ENCODE data around the gene FMNL3.

FMNL3 gene

DNA sequence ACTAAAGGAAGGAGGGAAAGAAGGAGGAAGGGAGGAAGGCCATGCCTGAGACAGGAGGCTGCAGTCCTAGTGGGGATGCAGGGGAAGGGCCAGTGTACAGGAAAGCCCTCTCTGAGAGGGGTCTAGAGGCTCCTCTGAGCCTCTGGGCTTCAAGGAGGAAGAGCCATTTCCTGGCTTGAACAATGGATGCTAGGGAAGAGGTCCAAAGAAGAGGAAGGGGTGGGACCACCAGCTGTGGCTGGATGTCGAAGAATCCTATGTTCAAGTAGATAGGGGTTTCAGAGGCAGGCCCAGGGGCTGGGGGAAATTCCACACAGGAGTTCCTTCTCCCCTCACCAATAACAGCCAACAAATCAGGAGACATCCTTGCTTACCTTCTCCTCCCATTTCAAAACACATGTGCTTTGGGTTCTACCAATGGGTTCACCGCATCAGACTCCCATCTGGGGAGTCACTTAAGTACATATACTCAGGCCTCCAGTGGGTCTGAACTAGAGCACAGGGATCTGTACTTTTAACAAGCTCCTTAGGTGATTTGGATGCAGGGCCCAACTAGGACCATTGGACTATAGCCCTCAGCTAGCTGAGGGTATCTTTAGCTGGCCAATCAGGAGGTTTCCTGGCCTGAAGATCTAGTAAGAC is 51.5 kb downstream of the FMNL3 start:
- DNase-seq (ENCODE audit: low read depth in 3 of 3, low spot score in 1 of 3): no peak

DNA sequence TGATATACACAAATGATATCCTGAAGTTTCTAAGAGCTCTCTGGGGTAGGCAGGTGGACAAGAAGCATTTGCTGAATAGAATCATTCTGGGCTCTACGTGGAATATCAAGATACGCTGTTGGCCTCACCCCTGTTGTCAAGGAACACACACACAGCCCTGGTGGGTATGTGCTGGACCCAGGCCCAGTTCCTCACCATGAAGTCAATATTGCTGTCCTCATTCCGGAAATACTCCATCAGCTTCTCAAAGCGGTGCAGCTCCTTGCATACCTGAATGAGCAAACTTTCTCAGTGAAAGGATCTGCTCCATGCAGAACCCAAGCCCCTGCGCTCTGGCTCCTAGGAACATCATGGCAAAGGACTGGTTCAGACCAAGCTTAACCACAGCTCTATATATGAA is 52.5 kb downstream of the FMNL3 start:
- DNase-seq (ENCODE audit: low read depth in 3 of 3, low spot score in 1 of 3): no peak

DNA sequence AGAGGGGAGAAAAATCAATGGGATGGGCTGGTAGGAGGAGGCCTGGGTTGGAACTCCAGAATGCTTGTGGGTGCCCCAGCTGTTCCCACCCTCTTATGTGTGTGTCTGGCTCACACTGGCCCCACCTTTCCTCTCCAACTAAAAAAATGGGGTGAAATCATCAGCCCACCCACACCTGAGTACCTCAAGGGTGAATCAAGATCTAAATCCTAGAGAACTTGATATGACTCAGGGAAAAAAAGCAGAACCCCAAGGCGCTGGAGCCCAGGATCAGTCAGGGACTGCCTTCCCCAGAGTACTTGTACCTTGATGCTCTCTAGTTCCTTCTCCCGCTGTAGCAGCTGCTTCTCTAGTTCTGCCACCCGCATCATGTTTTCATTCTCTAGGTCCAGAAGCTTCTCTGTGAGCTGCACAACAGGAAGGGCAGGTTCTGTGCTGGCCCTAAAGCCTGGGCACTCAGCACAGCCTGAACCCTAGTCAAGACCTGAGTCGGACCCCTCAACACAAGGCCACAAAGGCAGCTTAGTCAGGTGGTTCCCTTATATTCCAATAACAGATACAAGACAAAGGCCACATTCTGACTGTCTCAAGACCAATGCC is 54.2 kb downstream of the FMNL3 start:
- DNase-seq (ENCODE audit: low read depth in 3 of 3, low spot score in 1 of 3): no peak

DNA sequence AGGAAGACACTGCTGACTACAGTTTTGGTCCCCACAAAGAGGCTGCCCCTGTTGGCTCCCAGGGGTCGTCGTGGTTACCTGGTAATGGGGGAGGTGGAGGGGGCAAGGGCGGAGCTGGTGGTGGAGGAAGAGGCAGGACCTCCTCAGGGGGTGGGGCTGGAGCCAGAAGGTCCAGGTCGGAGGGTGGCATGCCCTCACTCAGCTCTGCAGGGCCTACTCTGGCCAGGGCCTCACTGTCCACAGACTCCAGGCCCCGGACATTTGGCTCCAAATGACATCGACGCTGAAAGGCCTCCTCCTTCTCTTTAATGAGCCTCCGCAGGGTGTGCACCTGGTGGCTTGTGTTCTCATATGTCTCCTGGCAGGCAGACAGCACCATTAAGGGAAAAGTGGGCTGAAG is 55.4 kb downstream of the FMNL3 start:
- no peak for DNase-seq (ENCODE audit: low read depth in 3 of 3, low spot score in 1 of 3)

DNA sequence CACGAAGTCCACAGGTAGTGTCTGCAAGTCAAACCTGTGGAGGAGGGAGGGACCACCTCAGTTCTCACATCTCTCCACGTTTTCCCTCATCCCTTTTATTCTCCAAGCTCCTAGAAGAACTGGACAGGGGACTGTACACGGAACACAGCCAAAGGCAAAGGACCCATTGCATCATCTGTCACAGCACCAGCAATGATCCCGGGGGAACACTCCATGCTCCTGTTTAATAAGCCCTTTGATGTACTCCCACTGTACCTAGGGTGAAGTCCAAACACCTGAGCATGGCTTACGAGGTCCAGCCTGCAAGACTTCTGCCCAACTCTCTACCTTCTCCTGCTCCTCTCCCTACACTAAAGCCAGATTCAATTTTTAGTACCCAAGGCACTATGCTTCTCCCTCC is 57.3 kb downstream of the FMNL3 start:
- no peak for DNase-seq (ENCODE audit: low read depth in 3 of 3, low spot score in 1 of 3)

DNA sequence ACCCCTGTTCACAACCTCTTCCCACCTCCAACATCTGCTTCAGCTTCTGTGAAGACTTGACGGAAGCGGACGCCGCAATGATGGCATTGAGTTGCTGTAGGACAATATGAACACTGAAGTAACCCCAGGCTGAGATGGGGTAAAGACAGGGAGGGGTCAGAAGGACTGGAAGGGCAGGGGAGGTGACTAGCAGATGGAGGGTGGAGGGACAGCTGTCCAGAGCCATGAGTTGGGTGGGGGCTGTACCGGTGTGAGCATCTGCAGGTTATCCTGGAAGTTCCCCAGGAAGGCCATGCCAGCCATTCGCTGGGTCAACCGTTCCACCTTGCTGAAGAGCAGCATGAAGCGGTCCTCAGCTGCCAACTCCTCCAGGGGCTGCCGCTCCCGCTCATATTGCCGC is 57.8 kb downstream of the FMNL3 start:
- no peak for DNase-seq (ENCODE audit: low read depth in 3 of 3, low spot score in 1 of 3)

DNA sequence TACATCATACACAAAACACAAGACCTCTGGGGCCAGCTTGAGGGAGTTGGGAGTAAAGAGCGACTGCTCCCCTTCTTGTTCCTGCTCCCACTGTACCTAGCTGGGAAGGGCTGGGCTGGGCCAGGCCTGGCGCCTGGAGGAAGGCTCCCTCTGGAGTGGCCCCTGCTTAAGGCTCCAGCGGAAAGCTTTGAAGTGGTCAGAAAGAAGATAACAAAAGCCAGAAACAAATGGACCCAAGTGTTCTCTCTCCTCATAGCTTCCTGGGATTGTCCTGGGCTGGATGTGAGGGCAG is 58.5 kb downstream of the FMNL3 start:
- no peak for DNase-seq (ENCODE audit: low read depth in 3 of 3, low spot score in 1 of 3)

DNA sequence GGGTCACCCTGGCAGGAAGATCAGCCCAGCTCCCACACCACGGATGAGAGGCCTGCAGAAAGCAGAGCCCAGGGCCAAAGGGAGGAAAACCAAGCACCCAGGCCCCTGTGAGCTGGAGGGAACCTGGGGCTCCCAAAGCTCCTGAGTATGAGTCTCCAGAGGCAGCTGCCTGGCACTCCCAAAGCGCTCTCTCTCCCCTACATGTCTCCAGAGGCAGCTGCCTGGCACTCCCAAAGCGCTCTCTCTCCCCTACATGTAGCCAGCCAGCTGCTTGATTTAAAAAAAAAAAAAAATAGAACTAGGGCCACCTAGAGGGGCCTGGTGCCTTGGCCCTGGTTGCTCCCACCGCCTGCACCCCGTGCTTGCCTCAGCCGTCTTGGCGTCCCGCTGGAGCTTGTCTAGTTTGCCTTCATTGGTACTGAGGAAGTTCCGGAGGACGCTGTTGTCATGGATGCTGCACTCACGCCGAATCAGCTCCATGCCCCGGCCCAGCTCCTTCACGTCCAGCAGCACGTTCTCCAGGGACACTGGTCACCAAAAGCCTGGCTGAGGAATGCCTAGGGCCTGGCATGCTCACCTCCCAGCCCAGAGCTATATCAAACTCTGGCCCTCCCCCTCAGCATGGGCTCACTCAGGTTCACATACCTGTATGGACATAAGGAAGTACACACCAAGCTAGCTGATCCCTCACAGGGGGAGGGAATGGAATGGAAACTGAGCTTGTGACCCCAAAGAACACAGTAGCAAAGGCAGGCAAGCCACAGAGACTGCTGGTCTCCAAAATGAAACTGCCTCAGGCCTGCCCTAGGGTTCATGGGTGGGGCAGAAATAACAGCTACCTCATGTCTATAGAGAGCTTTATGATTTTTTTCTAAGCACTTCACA is 59.1 kb downstream of the FMNL3 start:
- no peak for DNase-seq (ENCODE audit: low read depth in 3 of 3, low spot score in 1 of 3)

DNA sequence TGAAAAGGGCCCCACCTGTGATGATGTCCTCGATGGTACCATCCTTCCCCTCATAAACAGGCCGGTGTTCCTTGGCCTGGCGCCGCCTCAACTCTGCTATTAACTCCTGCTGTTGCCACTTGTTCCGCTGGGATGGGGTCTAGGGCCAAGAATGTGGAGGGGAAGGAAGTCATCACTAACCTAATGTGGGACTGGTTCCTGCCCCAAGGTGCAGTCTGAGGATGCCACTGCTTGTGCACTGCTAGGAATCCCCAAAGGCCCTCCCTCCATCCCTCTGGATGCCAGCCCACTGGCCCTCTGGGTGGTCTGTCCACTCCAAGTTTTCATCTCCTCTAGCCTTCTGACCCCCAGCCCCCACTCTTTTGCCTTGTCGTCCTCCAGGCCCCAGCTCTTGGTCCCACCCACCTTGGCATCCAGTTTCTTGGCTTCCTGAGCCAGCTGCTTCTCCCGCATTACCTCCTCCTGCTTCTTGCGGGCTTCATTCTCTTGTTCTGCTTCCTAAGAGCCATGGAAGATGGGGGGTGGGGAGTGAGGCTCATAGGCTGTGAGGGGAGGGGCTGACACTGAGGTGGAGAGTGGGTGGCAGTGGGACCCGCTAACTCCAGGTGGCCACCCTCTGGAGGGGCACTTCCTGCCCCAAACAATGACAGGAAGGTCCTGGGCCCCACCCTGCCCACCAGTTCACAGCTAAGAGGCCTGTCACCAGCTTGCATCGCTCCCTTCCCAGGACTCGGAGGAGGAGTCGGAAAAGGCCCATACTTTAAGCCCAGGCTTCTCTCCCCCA is 60.1 kb downstream of the FMNL3 start:
- DNase-seq (ENCODE audit: low read depth in 3 of 3, low spot score in 1 of 3): no peak

DNA sequence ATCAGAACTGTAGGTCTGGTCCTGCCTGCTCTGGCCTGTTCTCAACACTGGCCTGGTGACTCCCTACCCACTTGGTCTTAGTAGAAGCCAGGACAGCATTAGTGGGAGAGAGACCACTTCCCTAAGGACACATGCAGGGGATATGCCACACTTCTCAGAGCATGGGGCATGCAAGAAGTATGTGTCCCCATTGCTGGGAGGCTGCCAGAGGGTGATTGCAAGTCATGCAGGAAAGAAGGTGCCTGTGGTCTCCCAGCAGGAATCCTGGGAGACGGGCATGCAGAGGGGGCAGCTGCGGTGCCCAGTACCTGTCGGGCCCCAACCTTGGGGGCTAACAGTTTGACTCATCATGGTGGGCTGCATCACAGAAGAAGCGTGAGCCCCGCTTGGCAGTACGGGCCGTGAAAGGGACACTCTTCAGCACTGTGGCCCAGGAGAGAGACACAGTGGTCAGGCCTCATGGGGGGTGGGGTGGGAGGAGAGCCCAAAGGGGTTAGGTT is 60.8 kb downstream of the FMNL3 start:
- DNase-seq (ENCODE audit: low read depth in 3 of 3, low spot score in 1 of 3): no peak

DNA sequence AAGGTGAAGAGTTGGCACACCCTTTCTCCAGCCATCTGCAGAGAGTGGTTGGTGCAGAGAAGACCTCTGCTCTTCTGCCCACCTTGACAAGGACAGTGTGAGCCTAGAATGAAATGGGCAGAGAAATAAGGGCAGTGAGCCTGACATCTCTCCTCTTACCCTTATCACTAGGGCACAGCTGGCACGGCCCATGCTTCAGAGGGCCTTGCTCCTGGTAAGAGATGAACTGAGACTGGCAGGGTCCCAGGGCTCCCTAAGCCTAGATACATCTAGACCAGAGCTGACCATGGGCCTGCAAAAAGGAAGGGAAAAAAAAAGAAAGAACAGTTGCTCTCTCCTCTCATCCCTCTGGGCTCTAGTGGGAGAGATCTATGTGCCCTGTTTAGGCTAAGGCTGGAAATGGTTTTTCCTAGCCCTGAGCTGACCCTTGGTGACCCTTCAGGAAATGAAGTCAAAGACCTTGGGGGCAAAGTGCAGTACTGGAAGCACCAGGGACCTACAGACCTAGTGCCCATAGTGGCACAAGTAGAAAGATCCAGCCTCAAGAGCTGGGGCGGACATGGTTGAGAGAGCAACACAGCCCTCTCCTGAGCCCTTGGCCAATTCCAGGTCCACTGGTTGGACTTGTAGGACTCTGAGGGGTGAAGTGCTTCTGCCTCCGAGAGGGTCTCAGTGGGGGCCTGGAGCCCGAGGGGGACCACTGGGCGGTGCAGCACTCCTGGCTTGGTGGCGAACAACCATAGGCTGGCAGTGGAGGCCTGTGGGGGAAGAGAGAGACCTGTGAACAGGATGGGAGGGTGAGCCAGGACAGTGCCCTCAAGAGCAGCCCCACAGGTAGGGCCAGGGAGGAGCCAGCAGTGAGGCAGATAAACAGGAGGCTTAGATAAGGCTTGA is 61.8 kb downstream of the FMNL3 start:
- no peak for DNase-seq (ENCODE audit: low read depth in 3 of 3, low spot score in 1 of 3)

DNA sequence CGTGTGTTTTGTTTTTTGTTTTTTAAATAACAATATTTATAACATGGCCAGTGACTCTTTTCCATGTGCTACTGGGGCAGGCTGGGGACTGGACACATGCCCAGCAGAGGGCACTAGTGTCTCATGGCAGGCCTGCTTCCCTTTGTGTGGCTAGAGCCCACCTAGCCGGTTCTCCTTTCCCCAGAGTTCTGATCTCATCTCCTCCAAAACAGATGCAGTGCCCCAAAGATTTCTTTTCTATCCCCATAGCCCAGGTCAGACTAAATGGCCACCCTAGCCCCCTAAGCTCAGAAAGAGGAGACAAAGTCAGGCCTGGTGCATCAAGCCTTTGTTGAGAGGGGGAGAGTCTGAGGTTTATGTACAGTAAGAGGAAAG is 62.6 kb downstream of the FMNL3 start:
- peak; percentile 58 to 71 (median 69) for DNase-seq (ENCODE audit: low read depth in 3 of 3, low spot score in 1 of 3)

DNA sequence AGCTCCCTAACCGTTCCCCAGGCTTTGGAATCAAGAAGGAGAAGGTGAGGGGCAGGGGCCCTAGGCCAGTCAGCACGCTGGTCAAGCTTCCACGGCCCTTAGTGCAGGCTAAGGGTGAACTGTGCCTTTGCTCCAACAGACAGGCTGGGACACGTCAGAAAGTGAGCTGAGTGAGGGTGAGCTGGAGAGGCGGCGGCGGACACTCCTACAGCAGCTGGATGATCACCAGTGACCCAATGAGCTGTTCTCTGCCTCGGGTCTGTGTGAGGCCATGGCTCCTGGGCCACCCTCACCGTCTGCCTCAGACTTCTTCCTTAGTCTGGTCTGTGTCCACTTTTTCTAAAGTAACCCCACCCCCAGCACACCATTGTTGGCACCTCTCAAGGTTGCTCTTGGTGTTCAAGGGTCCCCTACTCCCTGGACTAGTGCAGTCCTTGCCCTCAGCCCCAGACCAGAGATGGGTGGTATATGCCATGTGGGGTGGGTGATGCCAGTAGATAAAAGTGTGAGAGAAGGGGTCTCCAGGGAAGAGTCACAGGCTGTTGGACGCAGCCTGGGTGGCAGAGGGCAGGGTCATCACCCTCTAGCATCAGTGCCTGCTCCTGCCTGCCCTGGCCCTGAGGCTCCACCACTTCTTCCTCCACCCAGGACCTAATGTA is 63.1 kb downstream of the FMNL3 start:
- no peak for DNase-seq (ENCODE audit: low read depth in 3 of 3, low spot score in 1 of 3)

DNA sequence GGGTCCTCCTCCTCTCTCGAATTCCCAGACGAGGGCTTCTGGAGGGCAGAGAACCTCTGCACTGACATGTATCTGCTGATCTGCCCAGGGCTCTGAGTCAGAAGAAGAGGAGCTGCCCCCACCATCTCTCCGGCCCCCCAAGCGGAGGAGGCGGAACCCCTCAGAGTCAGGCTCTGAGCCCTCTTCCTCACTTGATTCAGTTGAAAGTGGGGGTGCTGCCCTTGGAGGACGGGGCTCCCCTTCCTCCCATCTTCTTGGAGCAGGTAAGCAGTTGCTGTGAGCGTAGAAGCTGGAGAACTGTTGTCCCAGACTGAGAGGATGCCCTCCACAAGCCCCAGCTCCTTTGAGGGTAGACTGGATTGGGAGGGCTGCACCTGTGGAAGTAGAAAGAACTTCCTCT is 64.1 kb downstream of the FMNL3 start:
- DNase-seq (ENCODE audit: low read depth in 3 of 3, low spot score in 1 of 3): no peak

DNA sequence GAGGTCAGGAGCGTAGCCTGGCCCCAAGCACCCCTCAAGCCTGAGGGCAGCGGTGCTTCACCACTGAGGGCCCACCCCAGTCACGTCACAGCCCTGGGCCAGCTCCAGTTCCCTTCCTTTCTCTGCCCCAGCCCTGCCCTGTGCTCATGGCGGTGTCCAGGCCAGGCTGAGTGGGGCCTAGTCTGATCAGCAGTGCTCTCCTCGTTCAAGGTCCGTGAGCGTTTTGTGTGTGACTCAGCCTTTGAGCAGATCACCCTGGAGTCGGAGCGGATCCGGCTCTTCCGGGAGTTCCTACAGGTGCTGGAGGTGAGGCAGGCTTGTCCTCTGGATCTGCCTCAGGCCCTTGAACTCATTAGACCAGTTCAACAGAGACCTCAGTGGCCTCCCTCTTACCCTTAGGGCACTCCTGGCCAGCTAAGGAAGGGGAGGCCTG is 64.8 kb downstream of the FMNL3 start:
- DNase-seq (ENCODE audit: low read depth in 3 of 3, low spot score in 1 of 3): no peak

DNA sequence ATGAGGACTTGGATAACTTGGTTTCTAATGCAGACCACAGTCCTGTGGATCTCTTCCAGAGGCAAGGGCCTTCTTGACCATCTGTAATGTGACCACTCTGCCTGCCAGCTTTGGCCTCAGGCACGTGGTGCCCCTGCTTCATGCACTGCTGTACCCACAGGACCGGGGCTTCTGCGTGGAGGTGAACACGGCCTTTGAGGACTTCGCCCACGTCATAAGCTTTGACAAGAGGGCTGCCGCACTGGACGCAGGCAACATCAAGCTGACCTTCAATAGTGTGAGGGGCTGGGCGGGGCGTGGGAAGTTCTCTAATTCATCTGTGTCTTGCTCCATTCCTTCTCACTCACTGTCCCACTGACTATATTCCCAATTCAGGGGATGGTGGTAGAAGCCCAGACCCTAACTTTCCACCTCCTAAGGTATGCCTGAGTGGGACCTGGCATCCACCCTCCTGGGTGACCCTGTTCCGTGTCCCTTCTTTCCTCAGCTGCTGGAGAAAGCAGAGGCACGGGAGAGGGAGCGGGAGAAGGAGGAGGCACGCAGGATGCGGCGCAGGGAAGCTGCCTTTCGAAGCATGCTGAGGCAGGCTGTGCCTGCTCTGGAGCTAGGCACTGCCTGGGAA is 65.3 kb downstream of the FMNL3 start:
- no peak for DNase-seq (ENCODE audit: low read depth in 3 of 3, low spot score in 1 of 3)

DNA sequence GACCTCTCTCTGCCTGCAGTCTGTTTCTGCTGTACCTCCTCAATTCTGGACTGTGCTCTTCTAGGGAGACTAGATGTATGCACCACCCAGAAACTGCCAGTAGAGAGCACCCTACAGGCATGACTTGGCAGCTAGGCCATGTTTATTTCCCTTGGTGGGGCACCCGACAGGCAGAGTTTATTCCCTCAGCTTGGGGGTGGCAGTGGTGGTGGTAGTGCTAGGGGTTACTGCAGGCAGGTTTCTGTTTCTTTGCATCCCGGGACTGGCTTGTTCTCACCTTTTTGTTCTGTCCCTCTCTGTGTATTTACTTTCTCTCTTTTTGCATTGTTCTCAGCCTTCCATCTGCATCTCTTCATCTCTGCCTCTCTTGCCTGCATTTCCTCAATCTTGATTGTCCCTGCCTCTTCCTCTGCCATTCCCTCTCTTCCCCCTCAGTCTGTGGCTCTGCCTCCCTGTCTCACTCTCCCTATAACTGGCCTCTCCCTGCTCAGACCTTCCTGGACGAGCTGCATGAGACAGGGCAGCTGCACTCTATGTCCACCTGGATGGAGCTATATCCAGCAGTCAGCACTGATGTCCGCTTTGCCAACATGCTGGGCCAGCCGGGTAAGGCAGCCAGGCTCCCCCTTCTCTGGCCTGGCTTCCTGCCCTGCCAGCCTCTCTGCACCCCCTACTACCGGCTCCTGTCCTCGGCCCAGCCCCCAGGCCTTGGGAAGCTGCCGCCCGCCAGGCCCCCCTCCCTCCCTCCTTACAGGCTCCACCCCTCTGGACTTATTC is 70.0 kb downstream of the FMNL3 start:
- peak in 2 of 3 donors; percentile 16 to 22 for DNase-seq (ENCODE audit: low read depth in 3 of 3, low spot score in 1 of 3)

DNA sequence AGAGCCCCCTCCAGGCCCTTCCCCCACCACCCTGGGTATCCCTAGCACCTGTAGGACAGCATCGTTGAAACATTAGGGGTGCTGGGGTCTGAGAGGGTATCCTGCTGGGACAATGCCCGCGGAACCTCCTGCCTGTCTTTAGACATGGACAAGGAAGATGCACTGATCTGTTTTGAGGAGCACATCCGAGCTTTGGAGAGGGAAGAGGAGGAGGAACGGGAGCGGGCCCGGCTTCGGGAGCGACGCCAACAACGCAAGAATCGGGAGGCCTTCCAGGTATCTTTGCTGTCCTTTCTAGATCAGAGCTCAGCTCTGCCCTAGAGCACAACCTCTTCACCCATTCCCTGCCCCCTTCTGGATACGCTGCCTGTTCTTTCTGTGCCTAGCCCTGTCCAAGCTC is 70.6 kb downstream of the FMNL3 start:
- no peak for DNase-seq (ENCODE audit: low read depth in 3 of 3, low spot score in 1 of 3)

DNA sequence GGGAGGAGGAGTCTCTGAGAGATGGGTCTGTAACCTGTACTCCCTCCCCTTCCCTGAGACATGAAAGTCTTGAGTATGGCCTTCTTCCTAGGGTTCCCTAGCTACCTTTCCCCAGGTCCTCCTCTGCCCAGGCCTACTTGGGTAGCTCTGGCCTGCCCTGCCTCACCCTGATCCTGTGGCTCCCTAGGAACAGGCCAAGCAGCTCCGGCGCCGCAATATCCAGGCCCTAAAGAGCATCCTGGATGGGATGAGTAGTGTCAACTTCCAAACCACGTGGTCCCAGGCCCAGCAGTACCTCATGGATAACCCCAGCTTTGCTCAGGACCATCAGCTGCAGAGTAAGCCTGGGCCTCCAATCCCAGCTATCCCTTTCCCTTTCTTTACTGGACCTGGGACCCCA is 71.5 kb downstream of the FMNL3 start:
- no peak for DNase-seq (ENCODE audit: low read depth in 3 of 3, low spot score in 1 of 3)

Measured in stimulated activated CD4-positive, alpha-beta T cell treated with anti-CD3 and anti-CD28 coated beads, TNF-alpha, amount 100 ng/mL, for 1 hour (primary cell).